OCI-LY7 (cell line): ENCODE data around the gene ZBTB42. TPM values are rescaled to one million over a fixed set of nuclear protein-coding genes. Genes with fewer than 3 reads are reported as not detected.

Source experiments
- BruUV-seq: library from RNA; stranded (reverse); fragments of 400-500 nt; replicated peaks from 2 replicates; lab custom pipeline; 2021; lab: Mats Ljungman, UMichigan
- CTCF ChIA-PET: fragments of 300-600 bp; sonication (Branson Sonifier 250); formaldehyde crosslinking; loops from one replicate; lab custom pipeline; 2022; ENCODE audit warnings: antibody characterized with exemption; ENCODE audit not compliant: unreplicated experiment; lab: Charles Lee
- POLR2A ChIA-PET: fragments of 300-600 bp; sonication (Branson Sonifier 250); formaldehyde crosslinking; loops from one replicate; lab custom pipeline; 2022; ENCODE audit warnings: antibody characterized with exemption; lab: Charles Lee
- DNase-seq: peaks from one replicate; pipeline ENCODE4 v3.0.0-alpha.2; 2015; ENCODE audit warnings: low spot score
- H2AFZ ChIP-seq: fragments of 200-600 bp; sonication (generic), shearing (Covaris generic); 2 replicates; pipeline ENCODE4 v1.6.1; 2014; ENCODE audit warnings: mild to moderate bottlenecking, antibody characterized with exemption, low read length, moderate library complexity
- H3K27ac ChIP-seq: fragments of 200-600 bp; sonication (generic); 2 replicates; pipeline ENCODE4 v1.5.1; 2014; ENCODE audit warnings: mixed run types, low read depth, mild to moderate bottlenecking, moderate library complexity, low read length, inconsistent platforms; ENCODE audit not compliant: poor library complexity, severe bottlenecking
- H3K36me3 ChIP-seq: fragments of 200-600 bp; sonication (generic); 2 replicates; pipeline ENCODE4 v1.6.1; 2014; ENCODE audit warnings: mild to moderate bottlenecking, antibody characterized with exemption, low read length, moderate library complexity, mixed read lengths; ENCODE audit not compliant: insufficient read depth
- H3K4me1 ChIP-seq: fragments of 200-600 bp; sonication (generic); 2 replicates; pipeline ENCODE4 v1.5.1; 2014; ENCODE audit warnings: mild to moderate bottlenecking, low read length; ENCODE audit not compliant: insufficient read depth, poor library complexity, severe bottlenecking
- H3K4me2 ChIP-seq: fragments of 200-600 bp; sonication (generic); 2 replicates; pipeline ENCODE4 v1.6.1; 2014; ENCODE audit warnings: mild to moderate bottlenecking, low read length
- H3K4me3 ChIP-seq: fragments of 200-600 bp; sonication (generic); 2 replicates; pipeline ENCODE4 v1.5.1; 2014; ENCODE audit warnings: mild to moderate bottlenecking, low read depth, low read length; ENCODE audit not compliant: poor library complexity, severe bottlenecking
- H3K79me2 ChIP-seq: fragments of 200-600 bp; sonication (generic); 2 replicates; pipeline ENCODE4 v1.6.1; 2016; ENCODE audit warnings: low read depth, mild to moderate bottlenecking, low read length, moderate library complexity, mixed read lengths; ENCODE audit not compliant: insufficient read depth
- H3K9me2 ChIP-seq: fragments of 200-600 bp; sonication (generic); 2 replicates; pipeline ENCODE4 v1.6.1; 2016; ENCODE audit warnings: mild to moderate bottlenecking, low read length, mixed read lengths; ENCODE audit not compliant: insufficient read depth
- H3K9me3 ChIP-seq: fragments of 200-600 bp; sonication (generic); 2 replicates; pipeline ENCODE4 v1.6.1; 2014; ENCODE audit warnings: mild to moderate bottlenecking, mixed run types, low read length, mixed read lengths
- H4K20me1 ChIP-seq: fragments of 200-600 bp; sonication (generic); 2 replicates; pipeline ENCODE4 v1.6.1; 2014; ENCODE audit warnings: mild to moderate bottlenecking, antibody characterized with exemption, low read length, moderate library complexity, mixed read lengths; ENCODE audit not compliant: insufficient read depth
- CTCF ChIP-seq: fragments of 200-600 bp; sonication (generic); conservative IDR thresholded peaks from 2 replicates; pipeline ENCODE4 v1.5.1; 2014; ENCODE audit warnings: mild to moderate bottlenecking, antibody characterized with exemption, low read length, moderate library complexity, mixed read lengths
- EZH2phosphoT487 ChIP-seq: fragments of 200-600 bp; sonication (generic); IDR thresholded peaks from 2 replicates; pipeline ENCODE4 v1.6.1; 2018; ENCODE audit warnings: low read depth, borderline replicate concordance, mild to moderate bottlenecking, mixed run types, antibody characterized with exemption, low read length, moderate library complexity, mixed read lengths
- intact Hi-C: fragments of 100-400 bp; cut with micrococcal nuclease; formaldehyde crosslinking; loops from one replicate; pipeline ENCODE4 v1.10.0; 2022; ENCODE audit not compliant: unreplicated experiment
- total RNA-seq, 2 experiments: library from RNA; depleted of rRNA in 1 of 2; stranded (reverse); fragments of >200 nt in 1 of 2; shearing (Covaris generic) in 1 of 2; gene quantifications; 2 replicates each; pipeline ENCODE4 v1.2.3, GENCODE V29; 2014 to 2022

Gene ZBTB42
- total RNA-seq, 2 experiments from 2014 or later, result 0.98 to 1.9 TPM

GRCh38 chr14:104782086-104782807 is 18.7 kb upstream of the ZBTB42 start:
- DNase-seq, result no peak
- ChIA-PET CTCF (no interaction called here), POLR2A (no interaction called here)
- peaks cover 4% of the 10 kb centered on the region; the same call in 1 of the 2 replicates for H4K20me1 ChIP-seq
- TF ChIP-seq CTCF, result no peak
- no peak for TF ChIP-seq EZH2phosphoT487
- no peak overlapping the region for H2AFZ ChIP-seq
- no peaks in the 10 kb centered on the region for H3K79me2 ChIP-seq
- peaks cover 7% of the 10 kb centered on the region for H3K36me3 ChIP-seq
- no peak overlapping the region for H3K4me3 ChIP-seq
- H3K27ac ChIP-seq, result no peak overlapping the region
- H3K4me1 ChIP-seq, result no peaks in the 10 kb centered on the region
- H3K9me2 ChIP-seq, result no peaks in the 10 kb centered on the region
- no peak overlapping the region for H3K4me2 ChIP-seq
- intact Hi-C loops, result no loop called here
- BruUV-seq, result no TSS peak
- no peaks in the 10 kb centered on the region for H3K9me3 ChIP-seq

DNA sequence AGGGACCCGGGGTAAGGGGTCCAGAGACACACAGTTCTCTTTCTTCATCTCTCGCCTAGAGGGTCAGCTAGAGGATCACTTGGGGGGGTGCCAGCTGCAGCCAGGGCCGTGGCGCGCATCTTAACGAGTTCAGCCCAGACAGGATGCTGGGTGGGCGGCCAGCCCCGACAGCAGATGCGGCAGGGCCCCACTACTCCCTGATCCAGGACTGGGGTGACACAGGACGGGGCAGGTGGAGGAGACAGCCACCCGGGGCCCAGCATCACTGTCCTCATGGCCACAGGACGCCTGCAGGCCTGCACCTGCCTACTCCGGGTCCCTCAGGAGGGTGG is 18.1 kb upstream of the ZBTB42 start:
- no peak overlapping the region for H2AFZ ChIP-seq
- intact Hi-C loops, result no loop called here
- peaks cover 4% of the 10 kb centered on the region for H3K36me3 ChIP-seq
- H3K9me3 ChIP-seq, result no peaks in the 10 kb centered on the region
- CTCF ChIA-PET, result no interaction called here
- POLR2A ChIA-PET, result no interaction called here
- H3K79me2 ChIP-seq, result no peaks in the 10 kb centered on the region
- BruUV-seq, result no TSS peak
- no peak overlapping the region for H3K27ac ChIP-seq
- H3K4me2 ChIP-seq, result no peak overlapping the region
- TF ChIP-seq CTCF, result no peak
- TF ChIP-seq EZH2phosphoT487, result no peak
- H4K20me1 ChIP-seq, result peaks cover 7% of the 10 kb centered on the region; the same call in 1 of the 2 replicates
- no peaks in the 10 kb centered on the region for H3K4me1 ChIP-seq
- no peak for DNase-seq
- H3K9me2 ChIP-seq, result no peaks in the 10 kb centered on the region
- H3K4me3 ChIP-seq, result no peak overlapping the region

DNA sequence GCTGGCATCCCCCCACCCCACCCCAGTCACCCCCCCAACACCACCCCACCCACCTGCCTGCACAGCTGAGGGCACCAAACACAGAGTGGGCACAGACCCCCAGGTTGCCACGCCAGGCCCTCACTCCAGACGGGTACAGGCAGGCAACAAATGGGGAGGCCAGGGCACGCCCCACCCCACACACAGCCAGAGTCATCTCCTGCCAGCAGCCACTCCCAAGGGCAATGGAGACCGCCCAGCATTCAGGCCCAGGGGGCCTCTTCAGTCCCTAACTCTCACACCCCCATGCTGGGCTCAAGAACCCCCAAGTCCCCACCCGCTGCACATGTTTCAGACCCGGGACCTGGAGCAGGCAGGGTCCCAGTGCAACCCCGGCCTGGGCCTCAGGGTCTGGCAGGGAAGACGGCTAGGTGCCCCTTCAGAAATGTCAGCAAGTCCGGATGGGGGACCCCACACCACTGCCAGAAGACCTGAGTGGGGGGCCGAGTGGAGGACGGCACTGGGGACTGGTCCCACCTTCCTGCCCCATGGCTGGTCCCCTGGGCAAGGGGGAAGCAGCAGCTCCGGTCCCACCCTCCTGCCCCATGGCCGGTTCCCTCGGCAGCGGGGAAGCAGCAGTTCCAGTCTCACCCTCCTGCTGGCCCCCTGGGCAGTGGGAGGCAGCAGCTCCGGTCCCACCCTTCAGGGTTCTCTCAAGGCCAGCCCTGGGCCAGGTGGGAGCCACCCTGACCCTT is 17.2 kb upstream of the ZBTB42 start:
- TF ChIP-seq EZH2phosphoT487 (no peak), CTCF (no peak)
- Histone ChIP-seq H4K20me1 (peaks cover 7% of the 10 kb centered on the region; the same call in 1 of the 2 replicates), H3K9me2 (no peaks in the 10 kb centered on the region), H3K79me2 (no peaks in the 10 kb centered on the region), H3K4me3 (no peak overlapping the region), H3K4me2 (no peak overlapping the region), H2AFZ (no peak overlapping the region), H3K9me3 (no peaks in the 10 kb centered on the region), H3K4me1 (no peaks in the 10 kb centered on the region), H3K27ac (no peak overlapping the region), H3K36me3 (peaks cover 3% of the 10 kb centered on the region; the same call in 1 of the 2 replicates)
- BruUV-seq, result no TSS peak
- POLR2A ChIA-PET, result no interaction called here
- CTCF ChIA-PET, result no interaction called here
- intact Hi-C loops, result no loop called here
- no peak for DNase-seq
